Measurements from ENCODE around the gene ROBO4. TPM values are rescaled to one million over a fixed set of nuclear protein-coding genes. Genes with fewer than 3 reads are reported as not detected.

Gene ROBO4
- polyA plus RNA-seq, 1 donor from 2014 or later = not detected

DNA sequence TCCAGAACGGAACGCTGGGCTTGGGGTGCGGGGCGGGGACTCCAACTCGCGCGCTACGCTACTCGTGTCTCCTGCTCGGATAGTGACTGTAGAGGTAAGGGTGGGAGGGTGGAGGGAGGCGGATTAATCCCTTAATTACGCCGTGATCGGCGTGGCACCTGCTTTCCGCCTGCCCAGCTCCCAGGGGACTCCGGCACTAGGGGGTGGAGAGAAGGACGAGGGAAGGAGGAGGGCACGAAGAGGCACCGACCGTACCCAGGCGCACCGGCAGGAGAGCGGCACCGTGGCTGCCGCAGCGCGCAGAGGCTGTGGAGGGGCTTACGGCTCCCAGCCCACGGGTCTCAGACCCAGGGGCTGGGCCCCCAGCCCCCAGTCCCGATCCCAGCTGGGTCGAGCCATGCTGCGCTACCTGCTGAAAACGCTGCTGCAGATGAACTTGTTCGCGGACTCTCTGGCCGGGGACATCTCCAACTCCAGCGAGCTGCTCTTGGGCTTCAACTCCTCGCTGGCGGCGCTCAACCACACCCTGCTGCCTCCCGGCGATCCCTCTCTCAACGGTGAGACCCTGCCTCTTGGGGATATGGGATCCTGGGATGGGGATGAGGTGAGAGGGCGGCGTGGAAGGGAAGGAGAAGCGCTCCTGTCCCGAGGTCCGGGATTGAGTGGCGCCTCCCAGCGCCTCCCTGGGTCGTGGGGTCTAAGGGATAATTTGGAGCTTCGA is 32.3 kb downstream of the ROBO4 start, which contains the start of gene ROBO3:
ROBO3 (plus strand) TSS at position 252 of the 721 bp plus-strand sequence; CDS start at position 398, 146 bp downstream.
- Mint-ChIP-seq H3K4me1 (peaks cover 7 to 14% (median 8%) of the 10 kb centered on the region in 3 donors), H3K36me3 (no peaks in the 10 kb centered on the region), H3K9me3 (peaks cover 0 to 2% (median 0%) of the 10 kb centered on the region in 3 donors), H3K4me3 (peak within 1 kb of the TSS in 2 of 4 donors; percentile 23 to 38), H3K27me3 (peaks cover 68% of the 10 kb centered on the region), H3K27ac (no peak within 1 kb of the TSS)

DNA sequence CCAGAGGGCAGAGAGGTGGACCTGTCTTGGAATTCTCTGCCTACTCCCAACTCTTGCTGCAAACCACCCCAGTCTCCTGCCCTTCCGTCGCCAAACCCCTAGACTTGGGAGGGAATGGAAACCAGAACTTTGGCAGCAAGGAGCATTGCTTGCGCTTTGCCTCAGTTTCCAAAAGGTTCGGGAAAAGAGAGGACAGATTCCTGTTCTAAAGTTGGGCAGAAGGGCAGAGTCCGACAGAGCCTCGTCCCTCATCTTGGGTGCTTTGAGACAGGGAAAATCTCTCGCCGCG is 32.8 kb downstream of the ROBO4 start:
- Mint-ChIP-seq H3K4me3 (no peak overlapping the region), H3K27me3 (peaks cover 66% of the 10 kb centered on the region), H3K36me3 (no peaks in the 10 kb centered on the region), H3K4me1 (peaks cover 8 to 14% (median 8%) of the 10 kb centered on the region in 3 donors), H3K9me3 (peaks cover 0 to 2% (median 0%) of the 10 kb centered on the region in 3 donors), H3K27ac (no peak overlapping the region)

DNA sequence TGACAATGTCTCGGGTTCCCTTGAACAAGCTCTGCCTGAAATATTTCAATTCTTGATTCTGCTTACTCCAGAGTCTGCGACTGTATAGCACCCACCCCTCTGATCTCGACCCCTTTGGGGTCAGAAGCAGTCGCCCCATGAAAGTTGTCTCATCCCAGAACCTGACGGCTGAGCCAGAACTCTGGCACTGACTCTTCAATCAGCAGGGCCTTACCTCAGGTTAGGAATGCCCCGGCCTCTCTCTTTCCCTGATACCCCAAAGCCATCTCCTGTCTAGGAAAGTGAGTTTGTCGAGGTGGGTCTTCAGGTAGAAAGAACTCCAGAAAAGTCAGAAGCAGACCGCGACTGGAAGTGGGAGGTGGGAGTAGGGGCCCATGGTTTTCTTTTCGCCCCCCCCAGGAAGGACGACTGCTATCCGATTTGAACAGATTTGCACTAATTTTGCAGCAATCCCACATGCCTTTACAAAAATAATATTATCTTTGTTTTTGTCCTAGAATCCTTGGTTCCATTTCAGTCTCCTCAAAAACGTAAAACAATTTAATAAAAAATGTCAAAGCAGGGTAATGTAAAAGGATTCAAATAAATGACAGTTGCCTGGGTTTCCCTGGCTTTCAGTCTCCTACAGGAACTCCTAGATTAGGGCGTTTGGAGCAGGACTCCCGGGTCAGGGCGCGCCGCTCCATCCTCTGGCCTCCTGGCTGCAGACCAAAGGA is 33.3 kb downstream of the ROBO4 start:
- no peak overlapping the region for H3K4me3 Mint-ChIP-seq

DNA sequence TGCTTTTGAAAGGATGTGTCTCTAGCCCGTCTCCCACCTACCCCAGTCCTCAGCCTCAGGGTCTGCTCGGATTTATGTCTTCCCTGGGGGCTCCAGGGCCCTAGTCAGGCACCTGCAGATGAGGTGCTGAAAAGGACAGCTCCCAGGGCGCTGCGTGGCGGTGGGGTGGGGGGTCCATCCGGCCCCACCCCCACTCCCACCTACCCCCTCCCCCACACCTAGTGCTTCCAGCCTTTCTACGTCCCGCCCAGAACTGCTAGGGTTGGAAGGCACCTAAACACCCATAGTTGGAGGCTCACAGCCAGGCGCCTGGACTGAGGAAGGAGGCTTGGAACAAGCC is 33.9 kb downstream of the ROBO4 start:
- peaks cover 59% of the 10 kb centered on the region for H3K27me3 Mint-ChIP-seq
- peaks cover 8 to 12% (median 8%) of the 10 kb centered on the region in 3 donors for H3K4me1 Mint-ChIP-seq
- H3K4me3 Mint-ChIP-seq = no peak overlapping the region
- H3K9me3 Mint-ChIP-seq = no peaks in the 10 kb centered on the region
- H3K36me3 Mint-ChIP-seq = no peaks in the 10 kb centered on the region
- no peak overlapping the region for H3K27ac Mint-ChIP-seq

More for the DNA sequence above, 33.3 kb downstream of the ROBO4 start:
- no peak overlapping the region for H3K27ac Mint-ChIP-seq
- no peaks in the 10 kb centered on the region for H3K36me3 Mint-ChIP-seq
- H3K9me3 Mint-ChIP-seq = peaks cover 0 to under 1% (median 0%) of the 10 kb centered on the region in 3 donors
- H3K4me1 Mint-ChIP-seq = peaks cover 8 to 14% (median 8%) of the 10 kb centered on the region in 3 donors
- peaks cover 63% of the 10 kb centered on the region for H3K27me3 Mint-ChIP-seq

DNA sequence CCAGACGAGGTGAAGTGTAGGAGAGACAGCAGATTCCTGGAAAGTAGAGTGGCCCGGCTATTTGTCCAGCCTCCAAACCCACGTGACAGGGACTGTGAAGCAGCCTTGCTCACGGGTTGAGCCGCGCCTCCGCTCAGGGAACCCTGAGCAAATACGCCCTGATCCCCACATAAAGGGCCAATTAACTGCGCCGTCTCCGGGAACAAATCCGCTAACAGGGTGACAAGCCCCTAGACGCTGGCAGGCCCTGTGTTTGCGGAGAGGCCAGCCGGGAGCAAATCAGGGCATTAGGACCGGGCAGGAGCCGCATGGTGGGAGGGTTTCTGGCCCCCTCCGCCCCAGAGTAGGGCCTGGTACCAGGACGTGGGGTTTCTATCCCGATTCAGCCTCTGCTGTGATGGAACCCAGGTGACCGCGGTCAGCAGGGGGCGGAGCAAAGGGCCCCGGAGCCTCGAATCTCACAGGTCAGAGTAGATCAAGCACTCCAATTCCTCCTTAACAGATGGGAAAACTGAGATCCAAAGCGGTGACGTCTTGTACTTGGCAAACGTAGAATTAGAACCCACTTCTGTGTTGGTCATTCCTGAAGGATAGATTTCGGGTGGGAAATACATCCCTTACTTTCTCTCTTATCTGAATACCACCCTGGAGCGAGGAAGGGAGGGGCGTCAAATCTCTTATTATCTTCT is 34.4 kb downstream of the ROBO4 start:
- no peak overlapping the region for H3K4me3 Mint-ChIP-seq
- H3K27ac Mint-ChIP-seq = no peak overlapping the region
- H3K27me3 Mint-ChIP-seq = peaks cover 53% of the 10 kb centered on the region
- no peaks in the 10 kb centered on the region for H3K9me3 Mint-ChIP-seq
- H3K36me3 Mint-ChIP-seq = no peaks in the 10 kb centered on the region
- H3K4me1 Mint-ChIP-seq = peaks cover 8 to 9% (median 8%) of the 10 kb centered on the region in 3 donors

DNA sequence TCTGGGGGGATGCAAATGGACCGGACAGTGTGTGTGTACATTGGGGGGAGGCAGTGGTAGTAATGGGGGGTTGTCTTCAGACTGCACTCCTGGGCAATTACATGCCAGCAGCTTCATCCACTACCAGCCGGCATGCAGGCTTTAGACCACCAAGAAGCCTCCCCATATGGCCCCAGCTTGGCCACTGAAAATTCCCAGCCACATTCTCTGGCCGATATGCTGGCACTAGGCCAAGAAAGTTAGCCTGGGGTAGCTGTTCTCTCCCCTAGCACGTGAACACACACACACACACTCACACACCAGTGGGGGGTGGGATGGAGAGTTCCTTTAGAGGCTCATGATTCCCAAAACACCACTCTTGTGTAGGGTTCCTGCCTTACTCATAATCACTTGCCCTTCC is 36.0 kb downstream of the ROBO4 start:
- H3K27me3 Mint-ChIP-seq = peaks cover 40% of the 10 kb centered on the region
- no peak overlapping the region for H3K27ac Mint-ChIP-seq
- peaks cover 4 to 8% (median 7%) of the 10 kb centered on the region in 3 donors for H3K4me1 Mint-ChIP-seq
- H3K9me3 Mint-ChIP-seq = no peaks in the 10 kb centered on the region
- no peak overlapping the region for H3K4me3 Mint-ChIP-seq
- H3K36me3 Mint-ChIP-seq = no peaks in the 10 kb centered on the region

DNA sequence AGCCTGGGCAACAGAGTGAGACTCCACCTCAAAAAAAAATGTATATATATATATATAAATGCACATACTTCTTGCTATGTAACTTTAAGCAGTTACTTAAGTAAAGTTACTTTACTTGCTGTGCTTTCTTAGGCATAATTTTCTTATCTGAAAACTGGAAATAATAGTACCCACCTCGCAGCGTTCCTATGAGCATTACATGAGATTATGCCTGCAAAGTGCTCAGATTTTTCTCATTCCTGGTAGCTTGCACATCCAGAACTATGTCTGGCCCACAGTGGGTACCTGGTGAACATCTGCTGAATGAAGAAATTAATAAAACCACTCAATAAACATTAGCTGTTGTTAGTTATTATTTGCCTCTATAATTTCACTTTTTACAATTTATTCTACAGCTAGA is 38.5 kb downstream of the ROBO4 start:
- H3K9me3 Mint-ChIP-seq = no peaks in the 10 kb centered on the region
- H3K4me3 Mint-ChIP-seq = no peak overlapping the region
- peaks cover 1 to 8% (median 7%) of the 10 kb centered on the region in 3 donors for H3K4me1 Mint-ChIP-seq
- H3K27me3 Mint-ChIP-seq = peaks cover 22% of the 10 kb centered on the region
- no peak overlapping the region for H3K27ac Mint-ChIP-seq
- no peaks in the 10 kb centered on the region for H3K36me3 Mint-ChIP-seq

DNA sequence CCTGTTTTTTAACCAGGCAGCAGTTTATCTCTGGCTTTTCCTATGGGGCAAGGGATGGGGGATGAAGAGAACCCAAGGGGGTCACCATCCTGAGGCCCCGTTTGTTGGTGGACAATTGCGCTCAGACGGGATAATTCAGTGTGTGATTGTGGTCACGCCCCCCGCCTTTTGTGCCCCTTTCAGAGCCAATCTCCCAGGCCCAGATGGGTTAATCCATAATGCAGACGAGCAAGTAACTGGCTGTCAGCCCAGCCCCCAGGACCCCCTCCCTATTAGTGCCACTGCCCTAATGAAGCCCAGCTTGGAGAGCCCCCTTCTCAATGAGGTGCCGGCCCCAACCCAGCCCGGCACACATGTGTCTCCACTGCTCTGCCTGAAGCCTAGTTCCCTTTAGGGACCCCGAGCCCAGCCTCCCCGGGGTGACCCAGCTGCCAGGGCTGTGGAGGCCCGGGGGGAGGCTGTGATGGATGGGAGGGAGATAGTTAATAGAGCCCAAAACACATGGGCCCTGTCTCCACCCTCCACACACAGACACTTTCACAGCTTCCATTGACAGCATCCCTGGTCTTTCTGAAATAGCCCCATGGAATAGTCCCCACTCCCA is 51.5 kb downstream of the ROBO4 start:
- no peak overlapping the region for H3K4me3 Mint-ChIP-seq
- no peaks in the 10 kb centered on the region for H3K36me3 Mint-ChIP-seq
- H3K4me1 Mint-ChIP-seq = no peaks in the 10 kb centered on the region
- H3K27me3 Mint-ChIP-seq = peaks cover 68% of the 10 kb centered on the region
- H3K27ac Mint-ChIP-seq = no peak overlapping the region
- peaks cover 0 to 2% (median 0%) of the 10 kb centered on the region in 3 donors for H3K9me3 Mint-ChIP-seq

DNA sequence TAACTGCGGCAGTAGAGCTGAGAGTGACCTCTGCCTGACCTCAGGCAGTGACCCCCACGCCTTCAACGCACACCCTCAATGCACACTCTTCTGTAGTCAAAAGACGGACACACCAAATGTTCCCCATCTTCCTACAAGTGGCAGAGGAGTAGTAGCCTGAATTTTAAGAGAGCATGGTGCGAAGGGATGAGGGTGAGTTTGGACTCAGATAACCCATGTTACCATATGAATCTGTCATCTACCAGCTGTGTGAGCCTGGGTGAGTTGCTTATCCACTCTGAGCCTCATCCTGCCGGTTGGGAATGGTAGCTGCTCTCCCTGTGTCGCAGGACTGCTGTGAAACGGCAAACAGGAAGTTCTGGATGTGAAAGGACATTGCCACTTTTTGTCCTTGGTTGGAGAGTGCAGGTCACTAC is 53.0 kb downstream of the ROBO4 start:
- no peak overlapping the region for H3K27ac Mint-ChIP-seq
- peaks cover 71% of the 10 kb centered on the region for H3K27me3 Mint-ChIP-seq
- H3K4me1 Mint-ChIP-seq = peaks cover 0 to 5% (median 3%) of the 10 kb centered on the region in 3 donors
- H3K4me3 Mint-ChIP-seq = no peak overlapping the region
- H3K36me3 Mint-ChIP-seq = no peaks in the 10 kb centered on the region
- H3K9me3 Mint-ChIP-seq = peaks cover 0 to 2% (median 0%) of the 10 kb centered on the region in 3 donors

DNA sequence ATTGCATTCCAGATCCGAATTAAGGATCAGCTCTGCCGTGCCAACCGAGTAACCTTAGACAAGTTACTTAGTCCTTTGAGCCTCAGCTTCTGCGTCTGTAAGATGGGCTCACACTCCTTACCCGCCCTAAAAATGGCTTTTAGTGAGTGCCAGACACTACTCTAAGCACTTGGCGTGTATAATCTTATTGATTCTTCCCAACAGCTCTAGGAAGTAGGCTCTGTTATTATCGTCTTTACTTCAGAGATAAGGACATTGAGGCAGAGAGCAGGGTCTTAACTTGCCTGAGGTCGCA is 54.1 kb downstream of the ROBO4 start:
- Mint-ChIP-seq H3K4me3 (no peak overlapping the region), H3K27me3 (peaks cover 71% of the 10 kb centered on the region), H3K4me1 (peaks cover 0 to 8% (median 5%) of the 10 kb centered on the region in 3 donors), H3K9me3 (peaks cover 0 to 2% (median 0%) of the 10 kb centered on the region in 3 donors), H3K36me3 (no peaks in the 10 kb centered on the region), H3K27ac (no peak overlapping the region)

DNA sequence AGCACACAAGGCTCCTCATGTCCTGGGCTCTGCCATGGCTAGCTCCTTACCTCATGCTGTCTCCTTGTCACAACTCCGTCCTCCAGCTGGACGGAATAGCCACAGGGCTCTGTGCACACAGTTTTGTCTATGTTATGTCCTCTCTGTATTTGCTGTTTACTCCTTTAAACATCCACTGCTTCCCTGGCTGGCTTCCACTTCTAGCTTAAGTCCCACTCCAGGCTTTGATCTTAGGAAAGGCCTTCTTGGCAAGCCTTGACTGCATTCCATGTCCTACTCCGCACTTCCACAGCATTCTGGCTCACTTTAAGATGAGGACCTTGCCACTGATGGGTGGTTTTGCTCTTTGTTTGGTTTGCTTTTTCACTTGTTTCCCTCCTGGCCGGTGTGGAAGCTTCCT is 55.4 kb downstream of the ROBO4 start:
- H3K27ac Mint-ChIP-seq = no peak overlapping the region
- peaks cover 0 to 2% (median 0%) of the 10 kb centered on the region in 3 donors for H3K9me3 Mint-ChIP-seq
- no peaks in the 10 kb centered on the region for H3K36me3 Mint-ChIP-seq
- peaks cover 75% of the 10 kb centered on the region for H3K27me3 Mint-ChIP-seq
- H3K4me3 Mint-ChIP-seq = no peak overlapping the region
- peaks cover 0 to 8% (median 5%) of the 10 kb centered on the region in 3 donors for H3K4me1 Mint-ChIP-seq

DNA sequence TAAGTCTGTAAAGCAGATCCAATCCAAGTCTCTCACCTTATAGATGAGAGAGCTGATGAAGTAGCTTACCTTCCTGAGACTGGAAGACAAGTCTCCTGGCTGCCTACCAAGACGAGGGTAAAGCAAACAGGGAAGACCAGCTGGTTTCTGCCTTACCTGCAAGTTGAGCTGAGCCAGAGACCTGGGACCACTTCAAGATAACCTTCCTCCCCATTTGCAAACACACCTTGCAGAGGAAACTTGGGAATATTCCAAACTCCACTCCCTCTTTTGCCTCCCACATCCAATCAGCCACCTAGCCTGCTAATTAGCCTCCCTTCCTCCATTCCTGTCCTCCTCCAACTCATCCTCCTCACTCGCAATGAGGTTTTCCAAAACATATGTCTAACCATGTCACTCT is 55.8 kb downstream of the ROBO4 start:
- Mint-ChIP-seq H3K9me3 (peaks cover 0 to 2% (median 0%) of the 10 kb centered on the region in 3 donors), H3K36me3 (no peaks in the 10 kb centered on the region), H3K4me3 (no peak overlapping the region), H3K4me1 (peaks cover 3 to 10% (median 10%) of the 10 kb centered on the region in 3 donors), H3K27ac (no peak overlapping the region), H3K27me3 (peaks cover 78% of the 10 kb centered on the region)

DNA sequence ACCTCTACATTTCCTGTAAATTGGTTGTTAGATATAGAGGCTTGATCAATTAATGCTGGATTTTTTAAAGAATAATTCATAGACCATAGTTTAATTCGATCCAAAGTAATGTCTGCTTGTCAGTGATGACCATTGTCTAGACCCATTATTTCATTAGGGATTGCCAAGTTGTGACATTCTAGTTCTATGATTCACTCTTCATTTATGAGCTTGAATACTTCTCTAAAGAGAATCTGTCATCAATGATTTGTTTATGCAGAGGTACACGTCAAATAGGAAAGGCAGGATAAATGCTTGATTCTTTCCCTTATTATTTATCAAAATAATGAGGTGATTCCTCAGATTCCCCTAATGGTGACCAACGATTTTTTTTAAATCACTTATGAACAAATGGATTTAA is 56.5 kb downstream of the ROBO4 start:
- H3K4me1 Mint-ChIP-seq = peaks cover 6 to 14% (median 14%) of the 10 kb centered on the region in 3 donors
- peaks cover 79% of the 10 kb centered on the region for H3K27me3 Mint-ChIP-seq
- no peak overlapping the region for H3K27ac Mint-ChIP-seq
- H3K9me3 Mint-ChIP-seq = peaks cover 0 to 2% (median 0%) of the 10 kb centered on the region in 3 donors
- peak overlapping the region in 1 of 4 donors; percentile 37 for H3K4me3 Mint-ChIP-seq
- H3K36me3 Mint-ChIP-seq = no peaks in the 10 kb centered on the region

DNA sequence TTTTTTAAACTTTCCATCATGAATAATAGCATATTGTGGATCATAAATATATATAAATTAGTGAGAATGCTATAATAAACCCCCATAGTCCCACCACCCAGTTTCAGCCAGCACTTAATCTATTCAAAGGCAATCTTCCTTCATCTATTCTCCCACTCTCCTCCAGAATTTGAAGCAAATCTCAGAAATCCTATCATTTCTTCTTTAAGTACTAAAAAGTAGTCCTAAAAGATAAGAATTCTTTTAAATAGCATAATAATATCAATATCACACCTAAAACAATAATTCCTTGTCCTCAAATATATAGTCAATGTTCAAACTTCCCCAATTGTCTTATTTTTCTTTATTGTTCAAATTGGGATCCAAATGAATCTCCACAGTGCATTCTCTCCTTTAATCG is 57.0 kb downstream of the ROBO4 start:
- H3K9me3 Mint-ChIP-seq = peaks cover 0 to 2% (median 0%) of the 10 kb centered on the region in 3 donors
- no peak overlapping the region for H3K27ac Mint-ChIP-seq
- H3K27me3 Mint-ChIP-seq = peaks cover 76% of the 10 kb centered on the region
- no peaks in the 10 kb centered on the region for H3K36me3 Mint-ChIP-seq
- H3K4me1 Mint-ChIP-seq = peaks cover 8 to 15% (median 14%) of the 10 kb centered on the region in 3 donors
- H3K4me3 Mint-ChIP-seq = peak overlapping the region in 1 of 4 donors; percentile 37

Data from IgD-negative memory B cell (primary cell).